ENCODE data around the gene KCTD4.

KCTD4 gene

DNA sequence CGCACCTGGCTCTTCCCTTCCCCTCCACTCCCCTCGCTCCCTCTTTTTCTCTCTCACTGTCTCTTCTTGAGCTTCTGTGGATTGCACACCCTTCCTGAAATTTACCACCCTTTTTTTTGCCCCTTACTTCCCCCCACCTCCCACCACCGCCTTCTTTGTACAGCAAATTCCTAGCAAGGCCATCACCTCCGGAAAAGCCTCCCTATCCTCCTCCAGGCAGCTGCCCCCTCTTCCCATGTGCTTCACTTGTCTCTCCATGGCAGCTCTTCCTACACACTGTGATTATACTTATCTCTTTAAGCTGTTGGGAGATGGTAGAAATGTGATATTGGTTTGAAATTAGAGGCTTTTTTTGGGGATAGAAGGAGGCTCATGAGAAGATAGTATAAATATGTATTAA, 28.3 kb upstream of the KCTD4 start:
- no peaks in the 10 kb centered on the region for H3K9me3 ChIP-seq
- intact Hi-C loops (cut with DNase I; ENCODE audit: low total_unique reads) = no loop called here
- no peaks in the 10 kb centered on the region for H3K27me3 ChIP-seq
- TF ChIP-seq, protein P1, sequence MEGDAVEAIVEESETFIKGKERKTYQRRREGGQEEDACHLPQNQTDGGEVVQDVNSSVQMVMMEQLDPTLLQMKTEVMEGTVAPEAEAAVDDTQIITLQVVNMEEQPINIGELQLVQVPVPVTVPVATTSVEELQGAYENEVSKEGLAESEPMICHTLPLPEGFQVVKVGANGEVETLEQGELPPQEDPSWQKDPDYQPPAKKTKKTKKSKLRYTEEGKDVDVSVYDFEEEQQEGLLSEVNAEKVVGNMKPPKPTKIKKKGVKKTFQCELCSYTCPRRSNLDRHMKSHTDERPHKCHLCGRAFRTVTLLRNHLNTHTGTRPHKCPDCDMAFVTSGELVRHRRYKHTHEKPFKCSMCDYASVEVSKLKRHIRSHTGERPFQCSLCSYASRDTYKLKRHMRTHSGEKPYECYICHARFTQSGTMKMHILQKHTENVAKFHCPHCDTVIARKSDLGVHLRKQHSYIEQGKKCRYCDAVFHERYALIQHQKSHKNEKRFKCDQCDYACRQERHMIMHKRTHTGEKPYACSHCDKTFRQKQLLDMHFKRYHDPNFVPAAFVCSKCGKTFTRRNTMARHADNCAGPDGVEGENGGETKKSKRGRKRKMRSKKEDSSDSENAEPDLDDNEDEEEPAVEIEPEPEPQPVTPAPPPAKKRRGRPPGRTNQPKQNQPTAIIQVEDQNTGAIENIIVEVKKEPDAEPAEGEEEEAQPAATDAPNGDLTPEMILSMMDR (IDR thresholded peaks at IDR 0.05) = no peak
- no peak overlapping the region for H3K27ac ChIP-seq
- H3K4me3 ChIP-seq = no peak overlapping the region
- H3K36me3 ChIP-seq = no peaks in the 10 kb centered on the region
- H3K4me1 ChIP-seq = no peaks in the 10 kb centered on the region
- DNase-seq = no peak

DNA sequence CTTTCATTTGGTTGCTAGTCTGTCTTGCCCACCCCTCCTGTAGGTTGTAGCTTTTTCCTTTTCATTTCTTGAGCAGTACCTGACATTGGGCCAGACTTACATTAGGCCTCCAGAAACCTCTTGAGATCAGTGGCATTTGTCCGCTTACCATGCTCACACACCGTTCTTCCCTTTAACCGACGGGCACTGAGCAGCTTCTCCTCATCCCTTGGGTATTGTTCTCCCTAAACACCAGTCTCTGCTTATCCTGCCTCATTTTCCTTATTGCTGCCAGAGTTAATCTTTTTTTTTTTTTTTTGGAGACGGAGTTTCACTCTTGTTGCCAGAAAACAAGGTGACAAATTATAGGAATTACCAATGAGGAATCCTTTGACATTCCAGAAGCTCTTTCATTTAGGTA, 27.2 kb upstream of the KCTD4 start:
- Histone ChIP-seq H3K4me3 (no peak overlapping the region), H3K9me3 (no peaks in the 10 kb centered on the region), H3K4me1 (no peaks in the 10 kb centered on the region), H3K27me3 (no peaks in the 10 kb centered on the region), H3K36me3 (no peaks in the 10 kb centered on the region), H3K27ac (no peak overlapping the region)
- TF ChIP-seq, protein P1 (IDR thresholded peaks at IDR 0.05) = no peak
- intact Hi-C loops (cut with DNase I; ENCODE audit: low total_unique reads) = no loop called here
- no peak for DNase-seq

- intact Hi-C loops (cut with DNase I; ENCODE audit: low total_unique reads) = no loop called here
- H3K36me3 ChIP-seq = no peaks in the 10 kb centered on the region
- TF ChIP-seq, protein P1 (IDR thresholded peaks at IDR 0.05) = no peak
- no peaks in the 10 kb centered on the region for H3K4me1 ChIP-seq
- H3K4me3 ChIP-seq = no peak overlapping the region
- H3K27ac ChIP-seq = no peak overlapping the region
- H3K9me3 ChIP-seq = no peaks in the 10 kb centered on the region
- H3K27me3 ChIP-seq = no peaks in the 10 kb centered on the region
- no peak for DNase-seq
These were observed 25.2 kb upstream of the KCTD4 start for GRCh38 chr13:45226024-45226423.

GRCh38 chr13:45225370-45225769, 24.5 kb upstream of the KCTD4 start:
- H3K36me3 ChIP-seq = no peaks in the 10 kb centered on the region
- DNase-seq = no peak
- no peak overlapping the region for H3K27ac ChIP-seq
- H3K27me3 ChIP-seq = no peaks in the 10 kb centered on the region
- TF ChIP-seq, protein P1 (IDR thresholded peaks at IDR 0.05) = no peak
- no peak overlapping the region for H3K4me3 ChIP-seq
- no peaks in the 10 kb centered on the region for H3K4me1 ChIP-seq
- intact Hi-C loops (cut with DNase I; ENCODE audit: low total_unique reads) = no loop called here
- H3K9me3 ChIP-seq = no peaks in the 10 kb centered on the region

- no peak overlapping the region for H3K4me3 ChIP-seq
- DNase-seq = no peak
- H3K9me3 ChIP-seq = no peaks in the 10 kb centered on the region
- H3K36me3 ChIP-seq = no peaks in the 10 kb centered on the region
- intact Hi-C loops (cut with DNase I; ENCODE audit: low total_unique reads) = no loop called here
- H3K27me3 ChIP-seq = no peaks in the 10 kb centered on the region
- no peaks in the 10 kb centered on the region for H3K4me1 ChIP-seq
- H3K27ac ChIP-seq = no peak overlapping the region
- TF ChIP-seq, protein P1 (IDR thresholded peaks at IDR 0.05) = no peak
These were observed 23.3 kb upstream of the KCTD4 start for GRCh38 chr13:45224176-45224575.

DNA sequence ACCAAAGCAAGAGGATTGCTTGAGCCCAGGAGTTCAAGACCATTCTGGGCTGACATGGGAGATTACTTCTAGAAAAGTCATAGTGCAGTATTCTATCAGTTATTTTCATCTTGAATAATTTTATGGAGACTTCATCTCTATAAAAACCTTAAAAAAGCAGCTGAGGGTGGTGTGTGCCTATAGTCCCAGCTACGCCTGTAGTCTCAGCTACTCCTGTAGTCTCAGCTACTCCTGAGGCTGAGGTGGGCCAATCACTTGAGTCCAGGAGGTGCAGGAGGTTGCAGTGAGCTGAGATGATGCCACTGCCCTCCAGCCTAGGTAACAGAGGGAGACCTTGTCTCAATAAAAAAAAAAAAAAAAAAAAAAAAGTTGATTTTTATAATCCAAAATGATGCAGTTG, 22.1 kb upstream of the KCTD4 start:
- no peaks in the 10 kb centered on the region for H3K9me3 ChIP-seq
- H3K4me3 ChIP-seq = no peak overlapping the region
- no peak overlapping the region for H3K27ac ChIP-seq
- H3K4me1 ChIP-seq = no peaks in the 10 kb centered on the region
- H3K27me3 ChIP-seq = no peaks in the 10 kb centered on the region
- DNase-seq = no peak
- TF ChIP-seq, protein P1 (IDR thresholded peaks at IDR 0.05) = no peak
- intact Hi-C loops (cut with DNase I; ENCODE audit: low total_unique reads) = no loop called here
- no peaks in the 10 kb centered on the region for H3K36me3 ChIP-seq
